HG02884 (cell line): ENCODE data around the gene ENPP6.
"Not testable (repeated sequence)": the region's sequence is repeated elsewhere in the genome, so short reads cannot be mapped to it uniquely, and the experiment has no call there.

Experiments
- ATAC-seq: cut with Tn5 transposase; IDR thresholded peaks from one replicate; pipeline ENCODE4 v1.9.1; 2021; ENCODE audit warnings: mild to moderate bottlenecking, moderate library complexity; ENCODE audit not compliant: unreplicated experiment

ENPP6 gene

GRCh38 chr4:184150102-184150839, 67.4 kb downstream of the ENPP6 start:
- no peak for ATAC-seq

- ATAC-seq = no peak
Measured at GRCh38 chr4:184148738-184149637, 68.7 kb downstream of the ENPP6 start.

GRCh38 chr4:184147858-184148737, 69.6 kb downstream of the ENPP6 start:
- no peak for ATAC-seq

- no peak for ATAC-seq
Measured at GRCh38 chr4:184146951-184147350, 70.7 kb downstream of the ENPP6 start.

GRCh38 chr4:184145596-184145995, 72.1 kb downstream of the ENPP6 start:
- ATAC-seq = no peak

- ATAC-seq = no peak
Measured at GRCh38 chr4:184143770-184144564, 73.7 kb downstream of the ENPP6 start.

GRCh38 chr4:184142121-184143000, 75.3 kb downstream of the ENPP6 start:
- no peak for ATAC-seq

- not testable (repeated sequence) for ATAC-seq
Measured at GRCh38 chr4:184140901-184141300, 76.8 kb downstream of the ENPP6 start.

- ATAC-seq = no peak
Measured at GRCh38 chr4:184136525-184136924, 81.1 kb downstream of the ENPP6 start.

- ATAC-seq = no peak
Measured at GRCh38 chr4:184126800-184127199, 90.9 kb downstream of the ENPP6 start.

GRCh38 chr4:184122631-184123408, 94.9 kb downstream of the ENPP6 start:
- ATAC-seq = no peak

- no peak for ATAC-seq
Measured at GRCh38 chr4:184120549-184121127, 97.0 kb downstream of the ENPP6 start.

- ATAC-seq = no peak
Measured at GRCh38 chr4:184117662-184118199, 99.9 kb downstream of the ENPP6 start.

GRCh38 chr4:184115399-184115798, 102.3 kb downstream of the ENPP6 start:
- ATAC-seq = no peak

GRCh38 chr4:184114431-184114830, 103.2 kb downstream of the ENPP6 start:
- ATAC-seq = no peak

GRCh38 chr4:184112006-184112550, 105.6 kb downstream of the ENPP6 start:
- no peak for ATAC-seq

GRCh38 chr4:184111233-184111832, 106.3 kb downstream of the ENPP6 start:
- no peak for ATAC-seq
